ENCODE measurements around the gene YBX3.

- TF ChIP-seq CTCF (IDR thresholded peaks at IDR 0.05) (no peak), EP300 (IDR thresholded peaks at IDR 0.05) (no peak)
Observed at GRCh38 chr12:10747730-10748129, 24.6 kb upstream of the YBX3 start.
